ENCODE measurements around the gene SPECC1.

- no peak for TF ChIP-seq MAZ (IDR thresholded peaks at IDR 0.05; ENCODE audit: borderline replicate concordance, low read depth, low read length)
- peak; percentile 14; the same call in 1 of the 2 replicates for TF ChIP-seq CTCF (conservative IDR thresholded peaks at IDR 0.05; ENCODE audit: low read depth, low read length)
- no peak for TF ChIP-seq POLR2A (IDR thresholded peaks at IDR 0.05; ENCODE audit: low read depth, low read length)
These were observed 216.3 kb downstream of the SPECC1 start for GRCh38 chr17:20225162-20226115.

Data from IMR-90 (cell line).